H1 (cell line): ENCODE measurements around the gene ACACB. TPM values are rescaled to one million over a fixed set of nuclear protein-coding genes. Genes with fewer than 3 reads are reported as not detected.

Experiments used
- CTCF ChIA-PET: fragments of 300-600 bp; sonication (Branson Sonifier 250); formaldehyde crosslinking; loops from one replicate; lab custom pipeline; 2021; ENCODE audit not compliant: partially characterized antibody; lab: Charles Lee
- POLR2A ChIA-PET: fragments of 300-600 bp; sonication (Branson Sonifier 250); formaldehyde crosslinking; loops from one replicate; lab custom pipeline; 2021; ENCODE audit warnings: inconsistent platforms; ENCODE audit not compliant: partially characterized antibody; lab: Charles Lee
- DNase-seq, 2 experiments: peaks; one replicate each; pipeline versions ENCODE4 v3.0.0 to v3.0.0-alpha.2; 2010 to 2022; ENCODE audit warnings: low spot score in 2 of 2, low read depth in 1 of 2, mixed read lengths in 1 of 2
- FAIRE-seq: peaks from 2 replicates; lab custom pipeline; 2011; peaks lifted over from hg19 to GRCh38; lab: Jason Lieb, UNC
- H2AFZ ChIP-seq: 2 replicates; pipeline ENCODE4 v1.8.1; 2012; ENCODE audit warnings: low read length, inconsistent platforms
- H2AK5ac ChIP-seq: 2 replicates; pipeline ENCODE4 v1.6.1; 2013; ENCODE audit warnings: low read depth, low read length
- H2BK120ac ChIP-seq: replicated peaks from 2 replicates; pipeline ENCODE3; 2013; ENCODE audit warnings: low read depth, low read length, inconsistent platforms
- H2BK12ac ChIP-seq: 2 replicates; pipeline ENCODE4 v1.6.1; 2013; ENCODE audit warnings: low read depth, low read length
- H2BK15ac ChIP-seq: 2 replicates; pipeline ENCODE4 v1.6.1; 2013; ENCODE audit warnings: low read length
- H2BK20ac ChIP-seq: 2 replicates; pipeline ENCODE4 v1.6.1; 2013; ENCODE audit warnings: low read length
- H2BK5ac ChIP-seq: 2 replicates; pipeline ENCODE4 v1.6.1; 2013; ENCODE audit warnings: low read depth, low read length
- H3K14ac ChIP-seq: 2 replicates; pipeline ENCODE4 v1.6.1; 2013; ENCODE audit warnings: inconsistent platforms; ENCODE audit not compliant: insufficient read length
- H3K18ac ChIP-seq: 2 replicates; pipeline ENCODE4 v1.6.1; 2013; ENCODE audit warnings: low read length; ENCODE audit errors: extremely low read depth
- H3K23ac ChIP-seq: 2 replicates; pipeline ENCODE4 v1.6.1; 2013; ENCODE audit warnings: inconsistent platforms; ENCODE audit not compliant: insufficient read length
- H3K23me2 ChIP-seq: 2 replicates; pipeline ENCODE4 v1.6.1; 2013; ENCODE audit warnings: low read depth, low read length
- H3K27ac ChIP-seq: 2 replicates; pipeline ENCODE4 v1.6.1; 2011; ENCODE audit warnings: low read depth, low read length, inconsistent platforms
- H3K27me3 ChIP-seq, 4 experiments: replicated peaks in 1 of 4; 1 replicate in 1 of 4; 2 replicates in 3 of 4; pipeline versions ENCODE4 v1.6.1 to v1.8.1; 2011 to 2013; ENCODE audit warnings: low read length in 3 of 4, mild to moderate bottlenecking in 3 of 4, inconsistent platforms in 2 of 4, mixed read lengths in 2 of 4, moderate library complexity in 1 of 4; ENCODE audit not compliant: control insufficient read depth in 3 of 4, insufficient read depth in 3 of 4; ENCODE audit errors: extremely low read depth in 1 of 4
- H3K36me3 ChIP-seq, 4 experiments: 2 replicates each; pipeline versions ENCODE4 v1.6.1 to v1.8.1; 2011 to 2013; ENCODE audit warnings: mild to moderate bottlenecking in 4 of 4, low read length in 3 of 4, moderate library complexity in 2 of 4, control low read depth in 1 of 4, inconsistent platforms in 1 of 4; ENCODE audit not compliant: insufficient read depth in 4 of 4, control insufficient read depth in 2 of 4
- H3K4ac ChIP-seq: replicated peaks from 2 replicates; pipeline ENCODE3; 2013; ENCODE audit warnings: low read length, low read depth, mixed read lengths, inconsistent platforms; ENCODE audit not compliant: insufficient read length
- H3K4me1 ChIP-seq, 4 experiments: replicated peaks in 1 of 4; 1 replicate in 1 of 4; 2 replicates in 3 of 4; pipeline versions ENCODE4 v1.6.1 to v1.8.1; 2011 to 2013; ENCODE audit warnings: low read length in 3 of 4, inconsistent platforms in 2 of 4, mixed read lengths in 1 of 4; ENCODE audit not compliant: insufficient read depth in 4 of 4, control insufficient read depth in 3 of 4
- H3K4me2 ChIP-seq, 2 experiments: 2 replicates each; pipeline versions ENCODE4 v1.6.1 to v1.8.1; 2011 to 2013; ENCODE audit warnings: low read depth in 2 of 2, low read length in 2 of 2, control low read depth in 1 of 2, inconsistent platforms in 1 of 2, mild to moderate bottlenecking in 1 of 2; ENCODE audit not compliant: insufficient read depth in 1 of 2
- H3K4me3 ChIP-seq, 4 experiments: fragments of 200-600, 300-600 bp in 1 of 4; sonication (generic), shearing (Covaris generic), sonication (Bioruptor Twin) in 1 of 4; 2 replicates each; pipeline versions ENCODE4 v1.5.1 to v1.8.1; 2011 to 2016; ENCODE audit warnings: low read length in 4 of 4, low read depth in 3 of 4, control low read depth in 2 of 4, inconsistent platforms in 2 of 4, mild to moderate bottlenecking in 2 of 4, mixed read lengths in 1 of 4, moderate library complexity in 1 of 4; ENCODE audit not compliant: insufficient read depth in 2 of 4; ENCODE audit errors: extremely low read depth in 1 of 4
- H3K56ac ChIP-seq: replicated peaks from 2 replicates; pipeline ENCODE3; 2013; ENCODE audit warnings: low read depth, mild to moderate bottlenecking, mixed read lengths, low read length, inconsistent platforms; ENCODE audit not compliant: insufficient read length
- H3K79me1 ChIP-seq: 2 replicates; pipeline ENCODE4 v1.6.1; 2013; ENCODE audit warnings: low read depth, low read length, control low read depth
- H3K79me2 ChIP-seq, 2 experiments: 2 replicates each; pipeline versions ENCODE4 v1.6.1 to v1.8.1; 2012 to 2013; ENCODE audit warnings: low read length in 2 of 2, mild to moderate bottlenecking in 2 of 2, inconsistent platforms in 1 of 2; ENCODE audit not compliant: insufficient read depth in 2 of 2, control insufficient read depth in 1 of 2
- H3K9ac ChIP-seq, 4 experiments: replicated peaks in 1 of 4; 1 replicate in 1 of 4; 2 replicates in 3 of 4; pipeline versions ENCODE4 v1.6.1 to v1.8.1; 2011 to 2013; ENCODE audit warnings: low read depth in 3 of 4, low read length in 3 of 4, control low read depth in 2 of 4, mild to moderate bottlenecking in 2 of 4, moderate library complexity in 2 of 4, inconsistent platforms in 1 of 4; ENCODE audit errors: extremely low read depth in 1 of 4
- H3K9me3 ChIP-seq, 2 experiments: 2 replicates each; pipeline versions ENCODE4 v1.6.1 to v1.8.1; 2012 to 2013; ENCODE audit warnings: mild to moderate bottlenecking in 2 of 2, moderate library complexity in 2 of 2, control low read depth in 1 of 2, inconsistent platforms in 1 of 2, low read depth in 1 of 2, low read length in 1 of 2, mixed read lengths in 1 of 2; ENCODE audit not compliant: insufficient read depth in 2 of 2
- H4K20me1 ChIP-seq, 2 experiments: replicated peaks in 1 of 2; 2 replicates each; pipeline versions ENCODE3 to v1.8.1; 2011 to 2013; ENCODE audit warnings: inconsistent platforms in 2 of 2, low read length in 2 of 2, mild to moderate bottlenecking in 1 of 2; ENCODE audit not compliant: insufficient read depth in 2 of 2, control insufficient read depth in 1 of 2
- H4K5ac ChIP-seq: 2 replicates; pipeline ENCODE4 v1.6.1; 2013; ENCODE audit warnings: low read length, low read depth, mixed read lengths, inconsistent platforms; ENCODE audit not compliant: insufficient read length
- H4K8ac ChIP-seq: 2 replicates; pipeline ENCODE4 v1.8.0; 2013; ENCODE audit warnings: mild to moderate bottlenecking, moderate library complexity, low read length, inconsistent platforms; ENCODE audit not compliant: insufficient read depth; ENCODE audit errors: extremely low read depth
- H4K91ac ChIP-seq: replicated peaks from 2 replicates; pipeline ENCODE3; 2013; ENCODE audit warnings: low read length, mixed read lengths, inconsistent platforms; ENCODE audit not compliant: insufficient read length
- CREB1 ChIP-seq: IDR thresholded peaks from 2 replicates; pipeline ENCODE4 v1.6.1; 2012; ENCODE audit warnings: inconsistent platforms
- CTBP2 ChIP-seq: IDR thresholded peaks from 2 replicates; pipeline ENCODE4 v1.7.0; 2011; ENCODE audit warnings: borderline replicate concordance, mild to moderate bottlenecking, moderate library complexity, mixed read lengths, low read length; ENCODE audit not compliant: insufficient read depth, insufficient read length
- HDAC6 ChIP-seq: IDR thresholded peaks from one replicate; pipeline ENCODE4 v1.7.1; 2012; ENCODE audit warnings: low read depth, mild to moderate bottlenecking, inconsistent platforms, low read length, moderate library complexity
- KDM4A ChIP-seq: IDR thresholded peaks from one replicate; pipeline ENCODE4 v1.7.1; 2012; ENCODE audit warnings: low read depth, mild to moderate bottlenecking, moderate library complexity, low read length, inconsistent platforms; ENCODE audit not compliant: severe bottlenecking
- KDM5A ChIP-seq: fragments of 200-600 bp; IDR thresholded peaks from 2 replicates; pipeline ENCODE4 v1.7.1; 2012; ENCODE audit warnings: mild to moderate bottlenecking, low read length, inconsistent platforms, mixed read lengths
- NRF1 ChIP-seq: IDR thresholded peaks from 2 replicates; pipeline ENCODE4 v1.6.1; 2011; ENCODE audit warnings: mild to moderate bottlenecking, low read depth, low read length, improper control_type of control experiment
- RBBP5 ChIP-seq: IDR thresholded peaks from 2 replicates; pipeline ENCODE4 v1.7.1; 2012; ENCODE audit warnings: low read depth, mild to moderate bottlenecking, inconsistent platforms, low read length, moderate library complexity, borderline replicate concordance
- SP1 ChIP-seq: IDR thresholded peaks from 2 replicates; pipeline ENCODE4 v1.6.1; 2011; ENCODE audit warnings: low read depth, low read length
- SP2 ChIP-seq: IDR thresholded peaks from 2 replicates; pipeline ENCODE4 v1.6.1; 2012; ENCODE audit warnings: mild to moderate bottlenecking, low read length, inconsistent platforms
- TAF1 ChIP-seq: IDR thresholded peaks from 2 replicates; pipeline ENCODE4 v1.6.1; 2011; ENCODE audit warnings: mild to moderate bottlenecking, low read depth, low read length
- TAF7 ChIP-seq: optimal IDR thresholded peaks from 2 replicates; pipeline ENCODE3; 2011; ENCODE audit warnings: low read depth, mild to moderate bottlenecking, inconsistent platforms, low read length, moderate library complexity, borderline replicate concordance
- WGBS, 2 experiments: shearing (Covaris generic) in 1 of 2; methylation state at CpG; one replicate each; pipeline versions ENCODE4 v1.1.6 to v1.1.7; 2013 to 2015; ENCODE audit warnings: low lambda C conversion rate in 2 of 2, mixed read lengths in 2 of 2, inconsistent platforms in 1 of 2, low coverage in 1 of 2, missing lambda C conversion rate in 1 of 2; ENCODE audit not compliant: insufficient replicate concordance in 2 of 2, insufficient coverage in 1 of 2, insufficient read length in 1 of 2; ENCODE audit errors: extremely low coverage in 1 of 2, missing lambda C conversion rate in 1 of 2; 5-methylcytosine and 5-hydroxymethylcytosine counted together
- polyA plus RNA-seq, 7 experiments: library from polyadenylated mRNA; depleted of rRNA in 3 of 7; stranded (reverse) in 5 of 7; unstranded in 2 of 7; fragments of >200 nt in 5 of 7; fragments of 200-250 nt in 2 of 7; gene quantifications; 1 replicate in 5 of 7; 2 replicates in 1 of 7; 4 replicates in 1 of 7; pipeline versions ENCODE4 v1.2.1 to v1.2.3, GENCODE V29; 2011 to 2013; ENCODE audit warnings: missing spikeins in 2 of 7, mixed read lengths in 2 of 7
- total RNA-seq: library from RNA; stranded (reverse); fragmentation: NEBNext Ultra II Directional; extraction: Animal tissue kit (Norgen Biotek cat#: 25700); gene quantifications from 2 replicates; pipeline ENCODE4 v1.2.1, GENCODE V29; 2021

ACACB gene
- total and polyA plus RNA-seq, 2 of the 8 experiments (the other 6 are each of a cell fraction or from before 2014, with no cell fraction given) = 5.8 to 15.3 TPM

DNA sequence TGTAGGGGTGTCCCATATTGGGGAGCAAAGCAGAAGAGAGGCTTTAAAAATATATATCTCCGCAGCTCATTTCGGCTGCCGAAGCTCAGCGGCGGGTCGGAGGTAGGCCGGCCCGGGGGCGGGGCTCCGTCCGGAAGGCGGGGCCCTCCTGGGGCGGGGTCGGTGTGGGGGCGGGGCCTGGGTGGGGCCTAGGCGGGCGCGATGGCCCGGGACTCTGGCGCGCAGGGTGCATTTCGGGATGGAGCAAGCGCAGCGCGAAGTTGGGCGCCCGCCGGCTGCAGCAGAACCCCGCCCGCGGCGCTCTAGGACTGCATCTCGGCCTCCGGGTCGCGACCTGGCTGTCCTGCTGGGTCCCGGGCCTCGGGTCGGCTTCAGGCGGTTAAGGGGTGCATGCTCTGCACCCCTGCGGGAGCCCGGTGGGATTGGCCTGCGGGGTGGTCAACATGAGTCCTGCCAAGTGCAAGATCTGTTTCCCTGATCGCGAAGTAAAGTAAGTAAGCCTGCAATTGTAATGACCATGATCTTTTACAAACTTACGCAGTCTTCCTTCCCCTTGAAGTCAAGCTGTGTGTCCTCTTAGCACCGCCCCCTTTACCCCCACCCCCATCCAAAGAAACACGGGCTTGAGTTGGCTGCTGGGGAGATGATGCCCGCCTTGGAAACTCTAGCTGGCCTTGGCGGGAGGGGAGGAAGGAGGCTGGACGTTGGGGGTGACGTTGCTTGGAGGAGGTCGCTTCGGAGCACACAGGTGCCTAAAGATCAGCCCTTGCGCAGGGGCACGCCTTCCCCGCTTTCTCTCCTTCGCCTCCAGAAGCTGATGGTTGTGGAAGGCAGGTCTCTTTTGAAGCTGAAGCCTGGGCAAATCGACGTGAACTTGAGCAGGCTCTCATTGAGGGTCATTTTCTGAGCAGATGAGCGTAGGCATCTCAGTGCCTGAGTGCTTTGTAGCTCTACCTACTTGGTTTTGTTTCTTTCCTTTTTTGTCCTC is 38.4 kb downstream of the ACACB start:
- Histone ChIP-seq H3K79me1 (no peaks in the 10 kb centered on the region), H3K18ac (peak overlapping the region; percentile 79), H4K91ac (no peak overlapping the region), H3K4ac (no peak overlapping the region), H3K4me2 (peak overlapping the region; percentile 72 to 78), H3K4me1 (peaks cover 0 to 3% (median 3%) of the 10 kb centered on the region in 4 experiments; a peak in 3 of 7 replicates), H4K20me1 (peaks cover 0 to 1% of the 10 kb centered on the region in 2 experiments), H3K79me2 (peaks cover 0 to 5% of the 10 kb centered on the region in 2 experiments; a peak in 1 of 4 replicates), H2AFZ (peak overlapping the region; percentile 85), H2BK5ac (peak overlapping the region; percentile 54; the same call in 1 of the 2 replicates), H4K5ac (peak overlapping the region; percentile 63), H3K56ac (no peak overlapping the region), H3K36me3 (no peaks in the 10 kb centered on the region), H3K9ac (peak overlapping the region; percentile 73 to 87 (median 80)), H3K23ac (no peak overlapping the region), H2BK120ac (no peak overlapping the region), H3K23me2 (peaks cover 7% of the 10 kb centered on the region), H3K14ac (no peak overlapping the region), H3K27ac (peak overlapping the region; percentile 82), H3K4me3 (peak overlapping the region; percentile 71 to 80 (median 76)), H2BK20ac (no peak overlapping the region), H2AK5ac (no peak overlapping the region), H4K8ac (peak overlapping the region; percentile 74; the same call in 1 of the 2 replicates), H2BK15ac (no peak overlapping the region), H2BK12ac (no peak overlapping the region), H3K9me3 (no peaks in the 10 kb centered on the region), H3K27me3 (no peaks in the 10 kb centered on the region; a peak in 2 of 7 replicates)
- ChIA-PET POLR2A (interaction anchor here (0.6 to 1.4 kb wide), 13 partner anchors 9 to 287 kb away, joined by 3 to 7 read pairs (median 3); no protein-coding TSS in a partner anchor), CTCF (interaction anchor here (0.7 to 1.6 kb wide), 2 partner anchors 20 to 30 kb away, joined by 4 to 6 read pairs; no protein-coding TSS in a partner anchor)
- DNase-seq = peak; percentile 88 to 90
- peak; percentile 50 for FAIRE-seq
- WGBS, 2 experiments = 2% methylated on average over 50 of the region's 61 CpGs; no CpG with 5 or more reads in 1 of the 2 experiments
- TF ChIP-seq SP1 (peak; percentile 54; the same call in 1 of the 2 replicates), CTBP2 (no peak), HDAC6 (no peak), RBBP5 (peak; percentile 77; the same call in 1 of the 2 replicates), TAF1 (peak; percentile 83), CREB1 (peak; percentile 70), TAF7 (peak; percentile 81), NRF1 (peak; percentile 52), SP2 (no peak), KDM4A (peak; percentile 89), KDM5A (no peak)
